HG03442 (cell line): ENCODE results near the gene CIDEB.
A peak's percentile ranks its signal among the peaks of the same experiment; 100 is the strongest.

Experiments used
- ATAC-seq: cut with Tn5 transposase; IDR thresholded peaks from one replicate; pipeline ENCODE4 v1.9.1; 2021; ENCODE audit warnings: mild to moderate bottlenecking, moderate library complexity; ENCODE audit not compliant: unreplicated experiment

The CIDEB gene

GRCh38 chr14:24312736-24313507 lies 5.1 kb upstream of the CIDEB start:
- ATAC-seq: no peak

- no peak for ATAC-seq
Measured at GRCh38 chr14:24311837-24312615, 4.2 kb upstream of the CIDEB start.

GRCh38 chr14:24310646-24311604 lies 3.1 kb upstream of the CIDEB start, which contains the start of gene LTB4R:
Gene LTB4R (plus strand): TSS chr14:24311502. CDS start chr14:24315652, 4,150 bp downstream.
- ATAC-seq: peak; percentile 67

GRCh38 chr14:24310265-24310645 lies 2.5 kb upstream of the CIDEB start:
- ATAC-seq: no peak

- ATAC-seq: no peak
Measured at GRCh38 chr14:24309538-24310264, 1.9 kb upstream of the CIDEB start, which contains the start of gene LTB4R2. Gene LTB4R2 (plus strand): TSS chr14:24310140. CDS start chr14:24310665, 525 bp downstream.

- ATAC-seq: no peak
Measured at GRCh38 chr14:24308342-24309124, 756 bp upstream of the CIDEB start.

GRCh38 chr14:24307156-24307574 lies 612 bp downstream of the CIDEB start:
- no peak for ATAC-seq

GRCh38 chr14:24304019-24304387 lies 3.8 kb downstream of the CIDEB start:
- no peak for ATAC-seq

- no peak for ATAC-seq
Measured at GRCh38 chr14:24300326-24300980, 7.3 kb downstream of the CIDEB start.

GRCh38 chr14:24299255-24300191 lies 8.3 kb downstream of the CIDEB start, which contains the start of the genes DHRS1 and NOP9:
Gene DHRS1 (minus strand): TSS chr14:24299780. CDS start chr14:24299106, 674 bp downstream.
Gene NOP9 (plus strand): TSS chr14:24299850. CDS start chr14:24299955, 105 bp downstream.
- peak; percentile 69 for ATAC-seq

GRCh38 chr14:24298892-24299254 lies 8.9 kb downstream of the CIDEB start:
- no peak for ATAC-seq

GRCh38 chr14:24297190-24297964 lies 10.4 kb downstream of the CIDEB start:
- ATAC-seq: peak; percentile 16

GRCh38 chr14:24296341-24297157 lies 11.2 kb downstream of the CIDEB start:
- ATAC-seq: peak; percentile 40

- no peak for ATAC-seq
Measured at GRCh38 chr14:24293525-24293924, 14.3 kb downstream of the CIDEB start.

GRCh38 chr14:24292118-24292807 lies 15.5 kb downstream of the CIDEB start:
- no peak for ATAC-seq
